ENCODE data around the gene SNX18.
"Not testable (repeated sequence)": the region's sequence is repeated elsewhere in the genome, so short reads cannot be mapped to it uniquely, and the experiment has no call there.

The SNX18 gene

GRCh38 chr5:54520940-54521339 lies 3.4 kb downstream of the SNX18 start:
- no peak for FAIRE-seq

GRCh38 chr5:54521856-54522479 lies 4.4 kb downstream of the SNX18 start:
- FAIRE-seq = no peak

DNA sequence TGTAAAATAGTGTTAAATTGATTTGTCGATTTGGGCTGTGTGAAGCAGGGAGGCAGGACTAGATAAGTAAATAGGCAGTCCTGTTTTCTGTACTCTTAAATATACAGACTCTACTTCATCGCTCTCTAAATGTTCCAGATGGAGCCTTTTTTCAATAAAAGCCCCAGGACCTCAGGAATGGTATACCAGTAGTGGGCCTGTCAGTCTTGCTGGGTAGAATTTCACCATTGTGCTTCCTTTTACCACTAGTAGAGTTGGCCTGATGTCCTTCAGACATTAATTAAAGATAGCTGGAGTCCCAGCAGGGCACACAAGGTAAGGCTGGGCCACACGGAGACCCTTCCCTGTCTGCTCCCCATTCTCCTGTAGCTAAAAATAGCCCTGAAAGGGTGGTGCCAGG lies 6.0 kb downstream of the SNX18 start:
- FAIRE-seq = no peak

GRCh38 chr5:54524082-54524481 lies 6.5 kb downstream of the SNX18 start:
- FAIRE-seq = no peak

- no peak for FAIRE-seq
Measured at GRCh38 chr5:54524704-54525103, 7.1 kb downstream of the SNX18 start.

- FAIRE-seq = no peak
Measured at GRCh38 chr5:54525261-54525660, 7.7 kb downstream of the SNX18 start.

GRCh38 chr5:54525692-54526091 lies 8.1 kb downstream of the SNX18 start:
- FAIRE-seq = no peak

DNA sequence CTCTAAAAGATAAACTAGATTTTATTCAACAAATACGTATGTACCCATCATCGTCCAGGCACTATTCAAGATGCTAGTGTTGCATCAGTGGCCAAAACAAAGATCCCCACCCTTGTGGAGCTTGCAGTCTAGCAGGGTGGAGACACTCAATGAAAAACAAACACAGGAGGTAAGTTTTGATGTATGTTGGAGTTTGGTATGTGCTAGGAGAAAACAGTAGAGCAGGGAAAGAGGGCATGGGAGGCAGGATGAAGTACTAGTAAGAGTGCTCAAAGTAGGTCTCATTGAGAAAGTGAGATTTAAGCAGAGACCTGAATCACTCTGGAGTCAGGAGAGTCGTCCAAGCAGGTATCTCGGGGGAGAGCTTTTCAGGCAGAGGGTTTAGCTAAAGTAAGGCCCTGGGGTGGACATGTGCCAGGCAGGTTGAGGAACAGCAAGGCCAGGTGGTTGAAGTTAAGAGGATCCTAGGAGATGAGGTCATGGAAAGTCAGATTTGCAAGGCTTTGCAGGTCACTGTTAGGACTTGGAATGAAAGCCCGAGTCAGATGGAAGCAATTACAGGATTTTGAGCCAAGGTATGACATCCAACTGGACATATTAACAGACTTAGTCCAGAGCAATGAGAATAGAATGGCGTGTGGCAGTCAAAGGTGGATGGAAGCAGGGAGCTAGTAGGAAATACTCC lies 9.2 kb downstream of the SNX18 start:
- FAIRE-seq = no peak

- no peak for FAIRE-seq
Measured at GRCh38 chr5:54528633-54529209, 11.2 kb downstream of the SNX18 start.

DNA sequence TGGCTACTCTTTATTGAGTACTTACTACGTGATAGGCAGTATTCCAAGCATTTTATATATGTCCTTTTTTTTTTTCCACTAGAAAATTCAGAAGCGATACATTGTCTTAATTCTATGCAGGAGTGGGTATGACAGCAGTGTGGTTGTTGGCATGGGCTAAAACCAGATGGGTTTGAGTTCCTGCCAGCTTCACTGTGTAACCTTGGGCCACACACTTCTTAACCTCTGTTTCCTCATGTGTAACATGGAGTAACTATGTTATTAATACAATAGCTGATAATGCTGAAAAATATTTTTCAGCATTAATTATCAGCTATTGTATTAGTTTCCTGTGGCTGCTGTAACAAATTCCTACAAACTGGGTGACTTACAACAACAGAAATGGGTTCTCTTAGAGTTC lies 12.0 kb downstream of the SNX18 start:
- no peak for FAIRE-seq

GRCh38 chr5:54531546-54531945 lies 14.0 kb downstream of the SNX18 start:
- FAIRE-seq = no peak

GRCh38 chr5:54533541-54534190 lies 16.1 kb downstream of the SNX18 start:
- no peak for FAIRE-seq

GRCh38 chr5:54534191-54535004 lies 16.8 kb downstream of the SNX18 start:
- FAIRE-seq = no peak

DNA sequence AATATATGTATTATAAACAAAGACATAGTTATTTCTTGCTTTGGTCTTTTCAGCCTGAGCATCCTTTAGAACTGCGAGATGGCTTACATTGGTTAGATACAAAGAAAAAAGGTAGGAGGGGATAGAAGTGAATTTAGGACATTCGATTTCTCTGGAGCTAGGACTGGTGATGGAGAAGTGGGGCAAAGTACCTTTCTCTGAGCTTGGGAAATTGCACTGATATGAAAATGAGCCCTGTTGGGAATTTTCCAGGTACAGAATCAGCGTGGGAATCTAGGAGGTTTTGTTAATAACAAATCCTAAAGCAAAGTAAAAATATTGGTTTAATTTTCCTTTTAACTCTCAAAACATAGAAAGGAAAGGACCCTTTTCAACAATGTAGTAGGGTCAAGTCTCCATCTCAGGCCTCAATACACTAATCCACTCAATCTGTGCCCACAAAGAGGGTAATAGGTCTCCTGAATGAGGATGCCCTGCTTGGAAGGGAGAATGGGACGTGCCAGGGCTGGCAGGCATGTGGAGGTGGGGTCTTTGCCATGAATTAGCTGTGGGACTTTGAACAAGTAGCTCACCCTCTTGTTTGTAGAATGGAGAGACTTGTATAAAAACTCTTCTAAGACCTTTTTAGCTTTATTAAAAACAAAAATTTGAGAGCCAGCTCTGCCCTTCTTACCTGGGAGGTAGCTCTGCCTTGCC lies 17.7 kb downstream of the SNX18 start:
- FAIRE-seq = no peak

DNA sequence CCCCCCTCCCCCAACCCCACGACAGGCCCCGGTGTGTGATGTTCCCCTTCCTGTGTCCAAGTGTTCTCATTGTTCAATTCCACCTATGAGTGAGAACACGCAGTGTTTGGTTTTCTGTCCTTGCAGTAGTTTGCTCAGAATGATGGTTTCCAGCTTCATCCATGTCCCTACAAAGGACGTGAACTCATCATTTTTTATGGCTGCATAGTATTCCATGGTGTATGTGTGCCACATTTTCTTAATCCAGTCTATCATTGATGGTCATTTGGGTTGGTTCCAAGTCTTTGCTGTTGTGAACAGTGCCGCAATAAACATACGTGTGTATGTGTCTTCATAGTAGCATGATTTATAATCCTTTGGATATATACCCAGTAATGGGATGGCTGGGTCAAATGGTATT lies 18.8 kb downstream of the SNX18 start:
- not testable (repeated sequence) for FAIRE-seq

DNA sequence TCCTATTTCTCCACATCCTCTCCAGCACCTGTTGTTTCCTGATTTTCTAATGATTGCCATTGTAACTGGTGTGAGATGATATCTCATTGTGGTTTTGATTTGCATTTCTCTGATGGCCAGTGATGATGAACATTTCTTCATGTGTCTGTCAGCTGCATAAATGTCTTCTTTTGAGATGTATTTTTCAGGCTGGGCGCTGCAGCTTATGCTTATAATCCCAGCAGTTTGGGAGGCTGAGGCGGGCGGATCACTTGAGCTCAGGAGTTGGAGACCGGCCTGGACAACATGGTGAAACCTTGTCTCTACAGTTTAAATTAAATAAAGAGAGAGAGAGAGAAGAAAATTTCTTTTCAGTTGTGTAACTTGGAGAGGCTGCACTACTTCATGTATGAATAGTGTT lies 19.3 kb downstream of the SNX18 start:
- not testable (repeated sequence) for FAIRE-seq

- FAIRE-seq = no peak
Measured at GRCh38 chr5:54537725-54538124, 20.2 kb downstream of the SNX18 start.

DNA sequence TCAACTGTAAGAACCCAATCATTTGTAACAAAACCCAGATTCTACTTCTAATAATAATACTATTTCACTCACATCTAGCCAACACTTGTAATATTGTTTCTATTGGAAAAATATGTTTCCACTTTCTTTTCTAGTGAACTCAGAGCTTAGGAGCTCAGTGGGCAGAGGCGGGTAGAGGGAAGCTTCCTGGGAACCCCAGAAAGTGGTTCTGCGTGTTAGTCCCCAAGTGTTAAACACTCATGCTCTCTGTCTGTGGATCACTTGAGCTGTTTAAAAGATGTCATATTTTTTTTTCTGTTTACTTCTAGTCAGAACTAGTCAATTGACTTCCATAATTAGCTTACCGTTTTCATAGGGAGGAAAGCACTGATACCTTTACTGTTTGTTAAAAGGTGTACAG lies 20.6 kb downstream of the SNX18 start:
- no peak for FAIRE-seq

- no peak for FAIRE-seq
Measured at GRCh38 chr5:54539001-54539400, 21.4 kb downstream of the SNX18 start.

- FAIRE-seq = no peak
Measured at GRCh38 chr5:54540286-54540685, 22.7 kb downstream of the SNX18 start.

- no peak for FAIRE-seq
Measured at GRCh38 chr5:54541823-54542783, 24.5 kb downstream of the SNX18 start.
